ENCODE measurements around the gene PIP4P1. TPM values are rescaled to one million over a fixed set of nuclear protein-coding genes. Genes with fewer than 3 reads are reported as not detected.

Gene PIP4P1
- total and polyA plus RNA-seq, 9 of the 15 experiments (the other 6 are each of a cell fraction or from before 2014, with no cell fraction given) = 5.3 to 20.9 (median 10.7) TPM

DNA sequence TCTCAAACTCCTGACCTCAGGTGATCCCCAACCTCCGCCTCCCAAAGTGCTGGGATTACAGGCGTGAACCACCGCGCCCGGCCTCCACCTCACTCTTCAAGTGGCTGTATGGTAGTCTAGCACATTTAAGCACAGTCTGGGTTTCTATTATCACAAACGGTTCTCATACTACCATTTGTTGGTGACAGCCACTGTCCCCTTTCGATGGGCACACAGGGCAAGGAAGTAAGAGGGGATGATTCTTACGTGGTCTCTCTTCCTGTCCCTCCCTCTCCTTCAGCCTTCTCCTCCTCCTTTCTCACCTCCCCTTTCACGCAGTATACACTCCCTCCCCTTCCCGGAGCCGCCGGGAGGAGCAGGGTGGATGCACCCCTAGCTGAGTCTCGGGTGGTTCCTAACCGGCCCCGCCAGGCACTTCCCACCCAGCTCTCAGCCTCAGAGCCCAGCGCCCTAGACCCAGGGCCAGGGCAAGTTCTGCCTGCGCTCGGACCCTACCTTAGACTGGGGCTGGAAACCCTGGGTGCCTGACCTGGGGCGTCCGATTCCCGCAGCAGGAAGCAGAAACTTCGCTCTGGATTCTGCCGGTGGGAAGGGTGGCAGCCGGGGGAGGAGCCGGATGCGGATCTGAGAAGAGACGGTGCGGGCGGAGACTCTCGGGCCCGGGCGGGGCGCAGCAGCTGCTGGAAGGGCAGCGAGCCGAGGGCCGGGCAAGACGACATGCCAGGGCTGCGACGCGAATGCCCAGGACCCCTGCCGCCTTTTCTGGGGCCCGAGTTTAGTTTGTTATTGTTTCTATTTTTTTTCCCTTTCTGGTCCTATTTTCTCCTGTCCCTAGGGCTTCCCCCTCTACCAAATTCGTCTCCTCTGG, 48.1 kb downstream of the PIP4P1 start, which contains the start of gene TEP1 (continued):
- TF ChIP-seq TAF7 (tag; IDR thresholded peaks at IDR 0.05) = peak; percentile 14; the same call in 1 of the 2 replicates
- peak; percentile 77 for TF ChIP-seq ZBTB40 (IDR thresholded peaks at IDR 0.05)
- no peak for TF ChIP-seq ZBTB40 (CRISPR knock-in tag; IDR thresholded peaks at IDR 0.05)
- no peak for TF ChIP-seq ZNF277 (CRISPR knock-in tag; IDR thresholded peaks at IDR 0.05; ENCODE audit: borderline replicate concordance)
- TF ChIP-seq PRDM10 (IDR thresholded peaks at IDR 0.05; ENCODE audit: partially characterized antibody) = peak; percentile 57
- TF ChIP-seq, protein P1, sequence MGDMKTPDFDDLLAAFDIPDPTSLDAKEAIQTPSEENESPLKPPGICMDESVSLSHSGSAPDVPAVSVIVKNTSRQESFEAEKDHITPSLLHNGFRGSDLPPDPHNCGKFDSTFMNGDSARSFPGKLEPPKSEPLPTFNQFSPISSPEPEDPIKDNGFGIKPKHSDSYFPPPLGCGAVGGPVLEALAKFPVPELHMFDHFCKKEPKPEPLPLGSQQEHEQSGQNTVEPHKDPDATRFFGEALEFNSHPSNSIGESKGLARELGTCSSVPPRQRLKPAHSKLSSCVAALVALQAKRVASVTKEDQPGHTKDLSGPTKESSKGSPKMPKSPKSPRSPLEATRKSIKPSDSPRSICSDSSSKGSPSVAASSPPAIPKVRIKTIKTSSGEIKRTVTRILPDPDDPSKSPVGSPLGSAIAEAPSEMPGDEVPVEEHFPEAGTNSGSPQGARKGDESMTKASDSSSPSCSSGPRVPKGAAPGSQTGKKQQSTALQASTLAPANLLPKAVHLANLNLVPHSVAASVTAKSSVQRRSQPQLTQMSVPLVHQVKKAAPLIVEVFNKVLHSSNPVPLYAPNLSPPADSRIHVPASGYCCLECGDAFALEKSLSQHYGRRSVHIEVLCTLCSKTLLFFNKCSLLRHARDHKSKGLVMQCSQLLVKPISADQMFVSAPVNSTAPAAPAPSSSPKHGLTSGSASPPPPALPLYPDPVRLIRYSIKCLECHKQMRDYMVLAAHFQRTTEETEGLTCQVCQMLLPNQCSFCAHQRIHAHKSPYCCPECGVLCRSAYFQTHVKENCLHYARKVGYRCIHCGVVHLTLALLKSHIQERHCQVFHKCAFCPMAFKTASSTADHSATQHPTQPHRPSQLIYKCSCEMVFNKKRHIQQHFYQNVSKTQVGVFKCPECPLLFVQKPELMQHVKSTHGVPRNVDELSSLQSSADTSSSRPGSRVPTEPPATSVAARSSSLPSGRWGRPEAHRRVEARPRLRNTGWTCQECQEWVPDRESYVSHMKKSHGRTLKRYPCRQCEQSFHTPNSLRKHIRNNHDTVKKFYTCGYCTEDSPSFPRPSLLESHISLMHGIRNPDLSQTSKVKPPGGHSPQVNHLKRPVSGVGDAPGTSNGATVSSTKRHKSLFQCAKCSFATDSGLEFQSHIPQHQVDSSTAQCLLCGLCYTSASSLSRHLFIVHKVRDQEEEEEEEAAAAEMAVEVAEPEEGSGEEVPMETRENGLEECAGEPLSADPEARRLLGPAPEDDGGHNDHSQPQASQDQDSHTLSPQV (IDR thresholded peaks at IDR 0.05) = no peak
- TF ChIP-seq STAT5B (CRISPR knock-in tag; IDR thresholded peaks at IDR 0.05) = no peak
